Kidney (tissue), 14 donors: Measurements from ENCODE around the gene RNF213. TPM values are rescaled to one million over a fixed set of nuclear protein-coding genes. Genes with fewer than 3 reads are reported as not detected.
A peak's percentile ranks its signal among the peaks of the same experiment; 100 is the strongest.

Experiments used
- DNase-seq, 5 donors: peaks; one replicate each; pipeline ENCODE4 v3.0.0-alpha.2; 2013 to 2020
- FAIRE-seq: peaks from 2 replicates; lab custom pipeline; 2012; peaks lifted over from hg19 to GRCh38; lab: Jason Lieb, UNC
- H3K27ac ChIP-seq, 2 donors: one replicate each; pipeline ENCODE4 v1.7.0; 2013; ENCODE audit warnings: low read depth in 2 of 2, low read length in 2 of 2, inconsistent platforms in 1 of 2
- H3K27me3 ChIP-seq: one replicate; pipeline ENCODE4 v1.7.1; 2013; ENCODE audit warnings: low read length, inconsistent platforms; ENCODE audit not compliant: control insufficient read depth, insufficient read depth
- H3K36me3 ChIP-seq, 3 donors: one replicate each; pipeline versions ENCODE4 v1.7.0 to v1.7.1; 2013; ENCODE audit warnings: low read length in 3 of 3, control low read depth in 1 of 3, inconsistent platforms in 1 of 3; ENCODE audit not compliant: insufficient read depth in 3 of 3, control insufficient read depth in 2 of 3
- H3K4me1 ChIP-seq, 3 donors: one replicate each; pipeline versions ENCODE4 v1.7.0 to v1.7.1; 2013; ENCODE audit warnings: low read length in 3 of 3, inconsistent platforms in 1 of 3, low read depth in 1 of 3; ENCODE audit not compliant: control insufficient read depth in 2 of 3, insufficient read depth in 2 of 3
- H3K4me3 ChIP-seq, 3 donors: one replicate each; pipeline versions ENCODE4 v1.7.0 to v1.8.1; 2013; ENCODE audit warnings: low read length in 3 of 3, control low read depth in 1 of 3, inconsistent platforms in 1 of 3
- H3K9ac ChIP-seq, 3 donors: one replicate each; pipeline versions ENCODE4 v1.7.0 to v1.7.1; 2013; ENCODE audit warnings: low read length in 3 of 3, control low read depth in 1 of 3, inconsistent platforms in 1 of 3
- H3K9me3 ChIP-seq, 3 donors: one replicate each; pipeline versions ENCODE4 v1.7.0 to v1.7.1; 2013; ENCODE audit warnings: low read length in 3 of 3, control low read depth in 1 of 3, inconsistent platforms in 1 of 3; ENCODE audit not compliant: control insufficient read depth in 2 of 3, insufficient read depth in 1 of 3
- CTCF ChIP-seq: IDR thresholded peaks from 3 replicates; pipeline ENCODE4 v1.5.1; 2012; ENCODE audit warnings: mild to moderate bottlenecking, moderate library complexity, borderline replicate concordance; ENCODE audit not compliant: insufficient read depth; ENCODE audit errors: extremely low read depth
- intact Hi-C: fragments of 100-400 bp; cut with DNase I; formaldehyde crosslinking; loops from one replicate; pipeline ENCODE4 v1.11.1; 2022
- polyA plus RNA-seq: library from polyadenylated mRNA; stranded (reverse); fragments of 350-450 nt; fragmentation: Illumina TruSeq; extraction: RNeasy Lipid Tissue Mini Kit (QIAGEN cat#74804); gene quantifications from one replicate; pipeline ENCODE4 v1.2.3, GENCODE V29; 2014; ENCODE audit warnings: low read depth, low replicate concordance; ENCODE audit not compliant: insufficient read depth
- total RNA-seq: library from RNA; stranded (reverse); fragmentation: NEBNext Ultra II Directional; extraction: Animal tissue kit (Norgen Biotek cat#: 25700); gene quantifications from one replicate; pipeline ENCODE4 v1.2.1, GENCODE V29; 2021
- donor health status: control.
- donor health status: control.
- donor health status: control.
- donor health status: control.
- donor health status: control.
- donor health status: DM: yes; HTN: yes; CAD: no.
- donor health status: Normal renal cell carcinoma (clear cell type).

Gene RNF213
- total and polyA plus RNA-seq, 2 donors from 2014 or later = 43.4 to 276 TPM

GRCh38 chr17:80286638-80286960, 25.9 kb downstream of the RNF213 start:
- Histone ChIP-seq H3K4me1 (no peaks in the 10 kb centered on the region), H3K4me3 (no peak overlapping the region), H3K36me3 (peaks cover 3 to 33% (median 20%) of the 10 kb centered on the region in 3 donors), H3K27me3 (no peaks in the 10 kb centered on the region), H3K9me3 (no peaks in the 10 kb centered on the region), H3K9ac (no peak overlapping the region), H3K27ac (no peak overlapping the region)
- FAIRE-seq (no peak), DNase-seq (peak in 1 of 5 donors; percentile 54)
- TF ChIP-seq CTCF = no peak
- intact Hi-C loops = no loop called here

DNA sequence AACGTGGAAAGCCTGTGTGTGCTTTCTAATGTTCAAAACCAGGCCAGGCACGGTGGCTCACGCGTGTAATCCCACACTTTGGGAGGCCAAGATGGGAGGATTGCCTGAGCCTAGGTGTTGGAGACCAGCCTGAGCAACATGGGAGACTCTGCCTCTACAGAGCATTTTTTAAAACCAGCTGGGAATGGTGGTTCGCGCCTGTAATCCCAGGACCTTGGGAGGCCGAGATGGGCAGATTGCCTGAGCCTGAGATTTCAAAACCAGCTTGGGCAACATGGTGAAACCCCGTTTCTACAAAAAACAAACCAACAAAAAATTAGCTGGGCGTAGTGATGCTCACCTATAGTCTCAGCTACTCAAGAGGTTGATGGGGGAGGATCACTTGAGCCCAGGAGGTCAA, 26.4 kb downstream of the RNF213 start:
- TF ChIP-seq CTCF = no peak
- no peak overlapping the region for H3K4me3 ChIP-seq
- H3K9me3 ChIP-seq = no peaks in the 10 kb centered on the region
- no peak overlapping the region for H3K27ac ChIP-seq
- intact Hi-C loops = no loop called here
- no peak for DNase-seq
- no peak for FAIRE-seq
- H3K9ac ChIP-seq = no peak overlapping the region
- H3K36me3 ChIP-seq = peaks cover 3 to 37% (median 23%) of the 10 kb centered on the region in 3 donors
- no peaks in the 10 kb centered on the region for H3K27me3 ChIP-seq
- no peaks in the 10 kb centered on the region for H3K4me1 ChIP-seq

GRCh38 chr17:80287806-80288567, 27.3 kb downstream of the RNF213 start:
- FAIRE-seq = no peak
- H3K9me3 ChIP-seq = no peaks in the 10 kb centered on the region
- peaks cover 3 to 38% (median 27%) of the 10 kb centered on the region in 3 donors for H3K36me3 ChIP-seq
- no peak overlapping the region for H3K27ac ChIP-seq
- no peaks in the 10 kb centered on the region for H3K27me3 ChIP-seq
- H3K4me1 ChIP-seq = no peaks in the 10 kb centered on the region
- no peak for TF ChIP-seq CTCF
- DNase-seq = peak in 1 of 5 donors; percentile 59
- H3K4me3 ChIP-seq = no peak overlapping the region
- intact Hi-C loops = no loop called here
- no peak overlapping the region for H3K9ac ChIP-seq
